NCI-H748 (cell line): ENCODE measurements around the gene OBSCN.
"Not testable (repeated sequence)": the region's sequence is repeated elsewhere in the genome, so short reads cannot be mapped to it uniquely, and the experiment has no call there.

ENCODE experiments used
- DNase-seq: peaks from one replicate; lab custom pipeline; 2025; ENCODE audit not compliant: unreplicated experiment; lab: John Stamatoyannopoulos, UW

The OBSCN gene

GRCh38 chr1:228182296-228183030 lies 25.4 kb upstream of the OBSCN start:
- no peak for DNase-seq

GRCh38 chr1:228184152-228184551 lies 23.7 kb upstream of the OBSCN start:
- DNase-seq = no peak

GRCh38 chr1:228185641-228185965 lies 22.2 kb upstream of the OBSCN start:
- DNase-seq = no peak

GRCh38 chr1:228188249-228188648 lies 19.6 kb upstream of the OBSCN start:
- not testable (repeated sequence) for DNase-seq

- no peak for DNase-seq
Observed at GRCh38 chr1:228190182-228190581, 17.7 kb upstream of the OBSCN start.

- no peak for DNase-seq
Observed at GRCh38 chr1:228190778-228191177, 17.1 kb upstream of the OBSCN start.

GRCh38 chr1:228194436-228194835 lies 13.4 kb upstream of the OBSCN start:
- DNase-seq = no peak

GRCh38 chr1:228194921-228195812 lies 12.7 kb upstream of the OBSCN start:
- DNase-seq = no peak

GRCh38 chr1:228197555-228198147 lies 10.2 kb upstream of the OBSCN start:
- no peak for DNase-seq

GRCh38 chr1:228198977-228199590 lies 8.8 kb upstream of the OBSCN start:
- DNase-seq = no peak

GRCh38 chr1:228204958-228205357 lies 2.9 kb upstream of the OBSCN start:
- DNase-seq = no peak

- DNase-seq = no peak
Observed at GRCh38 chr1:228205526-228206436, 2.1 kb upstream of the OBSCN start.

- DNase-seq = no peak
Observed at GRCh38 chr1:228206582-228207351, 1.1 kb upstream of the OBSCN start.

GRCh38 chr1:228207381-228207810 lies 448 bp upstream of the OBSCN start:
- DNase-seq = no peak

GRCh38 chr1:228208831-228209551 lies 1.1 kb downstream of the OBSCN start:
- no peak for DNase-seq

GRCh38 chr1:228209657-228210056 lies 1.8 kb downstream of the OBSCN start:
- DNase-seq = no peak

GRCh38 chr1:228210076-228210651 lies 2.3 kb downstream of the OBSCN start:
- DNase-seq = no peak

- DNase-seq = no peak
Observed at GRCh38 chr1:228210712-228211530, 3.1 kb downstream of the OBSCN start.
